CD4-positive, alpha-beta T cell treated with Interleukin-21 for 1 hour (primary cell): ENCODE measurements around the gene ZBTB9.

Experiments
- DNase-seq: peaks from one replicate; pipeline ENCODE4 v3.0.0-alpha.2; 2020

The ZBTB9 gene

GRCh38 chr6:33433544-33434191 lies 20.7 kb upstream of the ZBTB9 start:
- no peak for DNase-seq

- DNase-seq, result no peak
Measured at GRCh38 chr6:33434961-33435360, 19.4 kb upstream of the ZBTB9 start.

- no peak for DNase-seq
Measured at GRCh38 chr6:33437666-33438065, 16.7 kb upstream of the ZBTB9 start.

- DNase-seq, result no peak
Measured at GRCh38 chr6:33438978-33439594, 15.3 kb upstream of the ZBTB9 start.

GRCh38 chr6:33439956-33440648 lies 14.3 kb upstream of the ZBTB9 start:
- no peak for DNase-seq

GRCh38 chr6:33440649-33441309 lies 13.6 kb upstream of the ZBTB9 start:
- no peak for DNase-seq

- DNase-seq, result no peak
Measured at GRCh38 chr6:33441457-33441856, 12.9 kb upstream of the ZBTB9 start.

GRCh38 chr6:33442283-33442682 lies 12.1 kb upstream of the ZBTB9 start:
- no peak for DNase-seq

- DNase-seq, result no peak
Measured at GRCh38 chr6:33443025-33443424, 11.4 kb upstream of the ZBTB9 start.

GRCh38 chr6:33443619-33444504 lies 10.5 kb upstream of the ZBTB9 start:
- no peak for DNase-seq

GRCh38 chr6:33445119-33445603 lies 9.2 kb upstream of the ZBTB9 start:
- DNase-seq, result no peak

GRCh38 chr6:33446356-33446755 lies 8.0 kb upstream of the ZBTB9 start:
- no peak for DNase-seq

- no peak for DNase-seq
Measured at GRCh38 chr6:33450434-33450833, 3.9 kb upstream of the ZBTB9 start.

GRCh38 chr6:33451606-33452005 lies 2.8 kb upstream of the ZBTB9 start:
- no peak for DNase-seq

GRCh38 chr6:33452496-33452895 lies 1.9 kb upstream of the ZBTB9 start:
- DNase-seq, result no peak

GRCh38 chr6:33453393-33454008 lies 875 bp upstream of the ZBTB9 start:
- DNase-seq, result no peak

- no peak for DNase-seq
Measured at GRCh38 chr6:33455051-33455450, 675 bp downstream of the ZBTB9 start.

- no peak for DNase-seq
Measured at GRCh38 chr6:33456156-33456555, 1.8 kb downstream of the ZBTB9 start.

GRCh38 chr6:33458676-33459075 lies 4.3 kb downstream of the ZBTB9 start:
- no peak for DNase-seq

GRCh38 chr6:33459226-33459625 lies 4.8 kb downstream of the ZBTB9 start:
- no peak for DNase-seq

GRCh38 chr6:33466075-33466735 lies 11.8 kb downstream of the ZBTB9 start:
- no peak for DNase-seq

GRCh38 chr6:33467091-33467490 lies 12.7 kb downstream of the ZBTB9 start:
- no peak for DNase-seq
